Amniotic stem cell (primary cell): Measurements from ENCODE around the gene LEF1.

Experiments
- DNase-seq: peaks from one replicate; lab custom pipeline; 2025; lab: John Stamatoyannopoulos, UW

Gene LEF1

DNA sequence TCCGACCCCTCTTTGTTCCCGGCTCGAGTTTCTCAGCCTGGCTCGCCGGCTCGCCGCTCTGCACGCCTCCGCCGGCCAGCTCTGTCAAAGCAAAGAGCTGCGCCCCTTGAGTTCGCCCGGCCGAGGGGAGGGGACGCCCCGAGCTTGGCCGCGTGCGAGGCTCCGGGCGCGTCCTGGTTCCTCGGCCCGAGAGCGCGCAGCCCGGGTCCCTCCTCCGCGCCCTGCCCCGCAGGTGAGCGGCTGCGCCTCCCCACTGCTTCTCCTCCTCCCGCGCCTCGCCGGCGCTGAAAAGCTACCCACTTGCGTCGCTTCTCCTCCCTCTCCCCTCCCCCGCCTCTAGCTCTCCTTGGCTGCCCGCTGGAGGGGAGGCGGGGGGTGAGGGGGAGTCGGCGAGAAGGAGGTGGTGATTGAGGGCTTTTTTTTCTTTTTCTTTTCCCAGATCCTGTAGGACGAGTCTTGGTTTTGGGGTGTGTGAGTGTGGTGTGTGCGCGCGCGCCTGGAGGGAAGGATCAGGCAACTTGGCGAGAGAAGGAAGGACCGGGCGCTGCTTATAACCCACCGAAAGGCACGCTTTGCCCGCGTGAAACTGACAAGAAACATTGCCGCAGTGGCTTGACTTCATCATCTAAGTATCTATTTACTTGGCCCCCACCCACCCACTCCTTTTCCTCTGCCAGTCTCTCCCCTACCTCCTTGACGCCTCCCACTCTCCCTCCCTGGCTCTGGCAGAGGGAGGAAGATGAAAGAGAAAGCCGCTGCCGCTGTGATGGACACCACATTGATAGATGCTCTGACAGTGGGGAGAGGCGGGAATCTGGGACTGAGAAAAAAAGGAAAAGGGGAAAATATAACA lies at the start of gene LEF1:
Gene LEF1 (minus strand): TSS at position 262 of the 853 bp plus-strand sequence. CDS start 1,165 bp downstream, outside the sequence.
- no peak for DNase-seq

DNA sequence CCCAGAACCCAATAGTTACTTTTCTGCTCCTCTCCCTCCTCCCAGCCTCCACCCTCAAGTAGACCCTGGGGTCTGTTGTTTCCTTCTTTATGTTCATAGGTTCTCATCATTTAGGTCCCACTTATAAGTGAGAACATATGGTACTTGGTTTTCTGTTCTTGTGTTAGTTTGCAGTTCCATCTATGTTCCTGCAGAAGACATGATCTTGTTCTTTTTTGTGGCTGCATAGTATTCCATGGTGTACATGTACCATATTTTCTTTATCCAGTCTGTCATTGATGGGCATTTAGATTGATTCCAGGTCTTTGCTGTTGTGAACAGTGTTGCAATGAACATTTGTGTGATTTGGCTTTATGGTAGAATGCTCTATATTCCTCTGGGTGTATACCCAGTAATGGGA lies 47.8 kb upstream of the LEF1 start:
- no peak for DNase-seq

- no peak for DNase-seq
These were observed 46.3 kb upstream of the LEF1 start for GRCh38 chr4:108215055-108215454.

DNA sequence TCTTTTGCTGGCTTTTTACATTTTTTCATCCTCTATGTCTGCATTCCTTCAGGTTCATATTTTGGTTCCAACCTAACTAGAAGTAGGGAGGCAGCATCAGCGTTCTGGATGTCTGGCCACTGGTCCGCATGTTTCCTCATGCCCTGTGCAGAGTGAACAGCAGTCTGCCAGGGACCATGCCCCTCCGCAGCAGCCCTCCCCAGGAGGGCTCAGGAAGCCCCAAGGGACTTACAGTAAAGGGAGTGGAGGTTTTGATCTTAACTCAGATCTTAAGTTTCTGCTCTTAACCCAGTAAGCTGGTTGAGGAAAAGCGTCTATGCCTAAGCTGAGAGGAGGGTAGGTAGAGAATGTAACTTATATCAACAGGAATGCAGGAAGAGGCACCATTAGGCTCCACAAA lies 45.0 kb upstream of the LEF1 start:
- no peak for DNase-seq

DNA sequence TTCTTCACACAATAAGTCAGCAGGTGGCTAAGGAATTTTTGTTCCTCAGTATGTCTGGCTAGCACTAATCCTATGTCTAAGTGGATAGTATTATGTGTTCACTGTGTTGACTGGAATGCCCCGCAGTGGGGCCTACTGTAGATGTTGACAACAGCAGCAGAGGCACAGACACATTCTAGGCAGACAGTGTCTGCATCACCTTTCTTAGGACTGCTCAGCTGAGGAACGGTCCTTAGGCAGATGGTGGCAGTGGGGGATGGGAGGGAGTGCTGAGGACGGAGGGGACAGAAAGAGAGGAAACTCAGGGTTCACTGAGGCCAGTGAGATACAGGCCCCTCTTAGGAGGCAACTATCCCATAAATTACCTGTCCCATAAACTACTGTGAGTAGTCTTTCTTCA lies 44.6 kb upstream of the LEF1 start:
- no peak for DNase-seq

- DNase-seq, result no peak
These were observed 42.5 kb upstream of the LEF1 start for GRCh38 chr4:108210989-108211835.

GRCh38 chr4:108209489-108209888 lies 40.8 kb upstream of the LEF1 start:
- DNase-seq, result no peak

GRCh38 chr4:108205859-108206258 lies 37.1 kb upstream of the LEF1 start:
- DNase-seq, result no peak

DNA sequence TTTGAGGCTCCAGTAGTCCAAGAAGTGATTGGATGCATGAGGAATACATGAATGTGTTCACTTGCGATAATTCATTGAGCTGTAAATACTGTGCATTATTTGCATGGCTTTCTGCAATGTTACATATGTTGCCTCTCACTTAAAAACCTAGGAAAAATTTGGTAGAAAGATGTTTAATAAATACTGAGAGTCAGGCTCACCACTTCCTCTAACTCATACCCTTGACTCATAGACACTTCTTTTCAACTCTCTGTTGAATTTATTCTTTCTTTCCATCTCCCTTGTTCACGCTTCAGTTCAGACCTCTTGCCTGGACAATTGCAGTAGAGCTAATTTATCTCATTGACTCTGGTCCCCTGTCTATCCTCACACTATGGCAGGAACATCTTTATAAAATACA lies 35.8 kb upstream of the LEF1 start:
- no peak for DNase-seq

DNA sequence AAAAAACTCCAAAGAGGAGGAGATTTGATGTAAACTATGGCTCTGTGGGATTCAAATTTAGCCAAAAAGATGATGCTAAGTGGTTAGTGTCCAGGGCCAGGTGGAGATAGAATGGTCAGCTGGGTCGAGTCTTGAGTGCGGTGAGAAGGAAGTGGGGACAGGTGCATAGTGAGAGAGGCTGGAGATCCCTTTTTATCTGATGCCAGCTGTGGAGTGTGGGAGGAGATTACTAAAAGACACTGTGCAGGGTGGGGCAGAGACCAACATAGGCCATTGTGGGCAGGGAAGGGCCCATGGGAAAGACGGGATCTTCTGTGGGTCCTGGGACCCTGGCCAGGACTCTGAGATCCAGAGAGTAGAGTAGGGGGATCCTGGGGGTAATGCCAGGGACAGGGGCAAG lies 34.6 kb upstream of the LEF1 start:
- DNase-seq, result no peak

- no peak for DNase-seq
These were observed 33.0 kb upstream of the LEF1 start for GRCh38 chr4:108201774-108202173.

DNA sequence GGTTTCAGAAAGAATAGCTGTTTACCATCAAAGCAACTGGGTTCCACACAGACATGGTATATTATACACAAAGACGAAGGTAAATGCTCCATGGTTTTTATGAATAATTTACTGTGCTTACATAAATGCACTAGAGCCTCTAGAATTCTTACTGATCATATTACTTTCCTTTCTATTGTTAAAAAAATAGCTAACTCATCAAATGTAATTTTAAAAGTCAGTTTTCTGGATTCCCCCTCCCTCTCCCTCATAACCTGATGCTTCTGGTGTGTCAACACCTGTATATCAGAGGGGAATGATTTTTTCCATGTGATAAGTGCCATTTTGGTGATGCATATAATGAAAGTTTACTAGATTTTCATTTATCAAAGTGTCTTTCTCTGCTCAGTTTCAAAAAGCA lies 31.1 kb upstream of the LEF1 start:
- no peak for DNase-seq

DNA sequence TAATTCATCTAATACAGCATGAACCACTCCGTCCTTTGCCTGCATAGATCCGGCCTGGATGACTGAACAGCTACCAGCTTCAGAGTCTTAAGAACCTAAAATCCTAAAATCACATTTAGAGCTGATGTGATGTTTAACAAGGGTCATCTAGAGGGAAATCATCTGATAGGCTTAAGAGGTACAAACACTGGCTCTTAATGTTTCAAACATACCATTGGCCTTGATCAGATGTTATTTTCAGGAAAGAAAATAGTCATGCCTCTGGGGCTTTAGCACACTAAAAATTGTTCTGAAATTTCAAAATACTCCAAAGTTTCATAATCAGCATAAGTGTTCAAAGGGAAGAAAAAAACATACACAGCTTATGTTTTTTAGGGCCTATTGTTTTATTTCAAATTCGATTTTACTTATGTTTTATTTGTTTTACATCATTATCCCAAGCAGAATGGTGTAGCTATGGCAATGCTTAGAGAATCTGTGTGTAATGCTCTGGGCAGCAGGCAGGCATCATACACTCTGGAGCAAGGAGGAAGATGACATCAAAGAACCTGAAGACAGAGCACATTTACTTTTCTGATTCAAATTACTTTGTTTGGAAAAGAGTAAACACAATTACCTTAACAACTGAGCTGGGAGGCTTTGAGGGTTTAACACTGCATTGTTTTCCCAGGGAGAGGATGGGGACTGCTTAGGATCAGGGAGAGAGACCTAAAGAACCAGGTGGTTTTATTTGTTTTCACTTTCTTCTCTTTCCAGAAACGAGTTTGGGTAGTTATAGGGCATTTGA lies 25.3 kb upstream of the LEF1 start:
- no peak for DNase-seq

- no peak for DNase-seq
These were observed 24.2 kb upstream of the LEF1 start for GRCh38 chr4:108192935-108193334.

DNA sequence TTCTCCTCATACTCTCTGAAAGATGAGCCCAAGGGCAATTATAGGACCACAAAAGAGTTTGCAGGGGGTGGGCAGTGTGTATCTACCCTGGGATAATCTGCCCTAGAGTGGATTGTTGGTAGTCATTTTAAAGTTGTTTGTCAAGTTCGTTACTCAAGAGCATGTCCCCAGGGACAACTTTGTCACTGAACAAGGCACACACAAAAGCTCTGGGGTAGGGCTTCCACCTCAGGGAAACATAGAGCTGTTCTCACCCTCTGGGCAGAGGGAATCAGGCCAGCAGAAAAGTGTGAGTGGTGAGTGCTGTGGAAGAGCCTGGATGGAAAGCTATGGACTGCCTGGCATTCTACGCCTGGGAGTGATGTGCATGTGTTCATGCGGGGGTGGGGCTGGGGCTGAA lies 23.3 kb upstream of the LEF1 start:
- no peak for DNase-seq

DNA sequence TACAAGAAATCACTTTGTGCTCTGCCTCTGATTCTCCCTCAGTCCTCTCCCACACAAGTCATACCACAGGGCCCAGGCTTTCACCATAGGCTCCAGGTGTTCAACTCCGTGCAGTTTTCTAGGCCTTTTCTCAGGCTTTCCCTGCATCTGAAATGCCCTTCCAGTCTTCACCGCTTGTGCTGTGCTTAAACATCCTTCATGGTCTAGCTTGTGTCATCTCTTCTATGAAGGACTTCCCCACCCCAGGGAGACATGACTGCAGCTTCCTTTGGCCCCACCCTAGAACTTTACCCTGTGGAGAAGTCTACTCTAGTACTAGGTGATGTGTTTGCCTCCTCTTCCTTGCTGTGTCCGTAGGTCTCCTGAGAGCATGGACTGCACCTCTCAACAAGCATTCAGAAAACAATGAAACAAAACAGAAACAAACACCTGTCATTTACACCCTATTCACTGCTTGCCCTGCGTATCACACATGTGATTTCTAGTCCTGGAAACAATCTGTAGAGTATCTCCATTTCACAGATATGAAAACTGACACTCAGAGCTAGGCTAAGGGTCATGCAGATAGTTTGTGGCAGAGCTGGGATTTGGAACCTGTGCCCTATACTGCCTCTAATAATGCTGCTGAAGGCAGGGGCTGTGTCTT lies 22.7 kb upstream of the LEF1 start:
- no peak for DNase-seq

DNA sequence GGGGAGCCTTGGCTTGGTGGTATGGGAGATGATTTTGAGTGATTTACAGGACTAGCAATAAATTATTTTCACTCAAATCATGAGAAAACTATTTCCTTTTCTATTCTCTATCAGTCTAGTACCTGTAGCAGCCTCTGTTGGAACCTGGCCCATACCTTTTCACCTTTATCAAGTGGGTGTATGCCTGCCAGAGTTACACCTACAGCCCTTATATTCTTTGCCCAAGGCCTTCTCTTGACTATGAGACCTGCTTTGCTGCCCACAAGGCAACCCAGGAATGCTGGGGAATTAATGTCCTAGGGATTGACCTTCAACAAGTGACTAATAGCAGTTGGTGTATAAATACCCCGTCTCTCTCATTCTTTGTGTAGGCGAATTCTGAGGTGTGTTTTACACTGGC lies 20.0 kb upstream of the LEF1 start:
- DNase-seq, result no peak

GRCh38 chr4:108185252-108185651 lies 16.5 kb upstream of the LEF1 start:
- DNase-seq, result no peak

DNA sequence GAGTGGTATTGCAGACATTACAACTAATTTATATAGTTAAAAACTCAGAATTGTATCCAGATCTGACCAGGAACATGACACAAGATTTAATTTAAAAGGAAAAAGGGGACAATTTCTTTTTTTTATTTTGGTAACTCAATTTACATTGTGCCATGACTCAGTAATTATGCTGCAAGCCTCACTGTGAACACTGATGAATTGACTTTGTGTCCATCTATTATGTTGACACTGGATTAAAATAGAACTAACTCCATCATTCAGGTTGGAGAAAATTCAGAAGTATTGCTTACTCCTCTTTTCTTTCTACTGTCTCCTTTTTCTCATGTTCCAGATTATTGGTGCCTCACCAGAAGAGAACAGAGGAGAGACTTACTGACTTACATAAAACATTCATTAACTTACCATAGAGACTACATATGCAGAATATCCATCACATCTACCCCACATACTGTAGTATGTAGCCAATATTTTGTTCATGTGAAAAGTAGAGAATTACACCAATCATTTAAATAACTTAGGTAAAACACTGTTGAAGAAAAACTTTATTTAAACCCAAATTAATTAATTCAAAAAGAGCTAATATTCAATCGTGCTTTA lies 15.8 kb upstream of the LEF1 start:
- DNase-seq, result no peak

DNA sequence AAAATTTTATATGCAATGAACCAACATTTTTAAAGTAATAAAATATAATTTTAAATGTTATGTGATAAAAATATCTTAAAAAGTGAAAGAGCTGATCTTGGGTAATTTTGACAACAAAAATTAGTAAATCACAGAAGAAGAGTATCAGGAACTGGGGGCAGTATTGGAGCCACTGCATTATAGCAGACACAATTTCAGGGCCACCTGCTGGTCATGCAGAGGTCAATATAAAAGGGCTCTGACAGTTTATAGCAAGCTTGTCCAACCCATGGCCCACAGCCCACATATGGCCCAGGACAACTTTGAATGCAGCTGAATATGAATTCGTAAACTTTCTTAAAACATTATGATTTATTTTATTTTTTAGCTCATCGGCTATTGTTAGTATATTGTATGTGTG lies 13.0 kb upstream of the LEF1 start:
- no peak for DNase-seq

DNA sequence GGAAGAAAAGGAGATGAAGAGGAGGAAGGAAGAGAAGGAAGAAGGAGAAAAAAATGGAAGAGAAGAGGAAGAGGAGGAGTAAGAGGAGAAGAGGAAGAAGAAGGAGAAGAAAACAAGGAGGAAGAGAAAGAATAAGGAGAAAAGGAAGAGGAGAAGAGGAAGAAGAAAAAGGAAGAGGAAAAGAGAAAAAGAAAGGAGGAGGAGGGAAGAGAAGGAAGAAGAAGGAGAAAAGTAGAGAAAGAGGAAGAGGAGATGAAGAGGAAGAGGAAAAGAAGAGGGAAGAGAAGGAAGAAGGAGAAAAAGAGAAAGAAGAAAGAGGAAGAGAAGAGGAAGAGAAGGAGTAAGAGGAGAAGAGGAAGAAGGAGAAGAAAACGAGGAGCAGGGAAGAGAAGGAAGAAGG lies 11.8 kb upstream of the LEF1 start:
- no peak for DNase-seq

DNA sequence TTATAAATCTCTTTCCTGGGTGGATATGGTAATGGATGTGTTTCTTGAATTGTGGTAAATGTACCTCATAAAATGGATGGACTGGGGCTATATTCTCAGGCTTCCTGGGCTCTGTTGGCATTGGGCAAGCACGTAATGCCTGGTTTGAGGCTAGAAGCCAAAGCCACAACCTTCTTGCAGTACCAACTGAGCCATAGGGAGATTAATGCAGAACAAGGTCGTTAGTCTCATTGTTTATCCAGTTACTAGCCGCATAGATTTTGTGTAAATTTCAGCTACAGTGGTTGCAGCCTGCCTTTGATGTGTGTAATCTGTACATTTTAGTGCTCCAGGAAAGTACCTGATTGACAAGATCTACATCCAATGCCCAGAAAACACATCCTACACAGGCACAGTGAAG lies 7.2 kb upstream of the LEF1 start:
- no peak for DNase-seq
